AG10803 (cell line): ENCODE results near the gene MBD3L5.

ENCODE experiments used
- DNase-seq: peaks from one replicate; pipeline ENCODE4 v3.0.0; 2010; ENCODE audit warnings: low read depth
- H3K4me3 ChIP-seq: 2 replicates; pipeline ENCODE4 v1.5.1; 2011; ENCODE audit warnings: mild to moderate bottlenecking, low read length, control low read depth
- CTCF ChIP-seq: conservative IDR thresholded peaks from 2 replicates; pipeline ENCODE4 v1.5.1; 2011; ENCODE audit warnings: mild to moderate bottlenecking, low read length, control low read depth, inconsistent platforms

Gene MBD3L5

DNA sequence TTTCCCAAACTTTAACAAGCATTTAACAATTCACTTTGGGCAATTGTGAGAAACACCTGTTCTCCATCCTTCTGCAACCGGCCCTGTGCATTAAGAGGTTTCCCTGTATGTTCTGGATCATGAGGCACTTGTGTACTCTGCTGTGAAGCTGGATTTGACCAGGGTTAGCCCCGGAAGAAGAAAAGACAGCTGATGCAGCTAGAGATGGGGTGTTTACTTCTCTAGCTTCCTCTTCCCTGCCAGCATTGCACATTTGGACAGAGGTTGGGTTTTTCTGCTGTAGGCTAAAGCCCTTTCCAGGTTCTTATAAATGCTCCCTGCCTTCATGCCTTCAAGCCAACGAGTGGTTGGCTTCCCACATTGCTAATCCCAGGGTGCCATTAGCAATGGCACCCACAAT lies 30.0 kb upstream of the MBD3L5 start:
- no peak for DNase-seq
- H3K4me3 ChIP-seq: no peak overlapping the region
- TF ChIP-seq CTCF: no peak

DNA sequence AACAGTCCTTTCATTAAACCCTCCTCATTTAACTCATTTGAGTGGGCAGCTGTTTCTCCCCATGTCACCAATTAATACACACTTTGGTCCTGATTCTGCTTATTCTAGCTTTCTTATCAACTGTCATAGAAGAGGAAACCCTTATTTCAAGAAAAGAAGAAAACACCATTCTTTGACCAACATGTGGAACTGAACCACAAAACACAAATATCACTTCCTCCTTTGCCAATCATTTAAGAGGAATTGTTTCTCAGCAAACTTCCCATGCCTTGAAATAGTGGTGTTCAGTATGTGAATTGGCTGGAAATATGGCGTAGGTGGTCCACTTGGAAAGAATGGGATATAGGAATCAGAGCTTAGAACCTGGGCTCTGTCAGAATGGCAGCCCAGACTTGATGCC lies 29.6 kb upstream of the MBD3L5 start:
- H3K4me3 ChIP-seq: no peak overlapping the region
- no peak for DNase-seq
- no peak for TF ChIP-seq CTCF

GRCh38 chr19:7004313-7004931 lies 26.0 kb upstream of the MBD3L5 start:
- no peak overlapping the region for H3K4me3 ChIP-seq
- peak; percentile 44 for DNase-seq
- peak; percentile 90 for TF ChIP-seq CTCF

DNA sequence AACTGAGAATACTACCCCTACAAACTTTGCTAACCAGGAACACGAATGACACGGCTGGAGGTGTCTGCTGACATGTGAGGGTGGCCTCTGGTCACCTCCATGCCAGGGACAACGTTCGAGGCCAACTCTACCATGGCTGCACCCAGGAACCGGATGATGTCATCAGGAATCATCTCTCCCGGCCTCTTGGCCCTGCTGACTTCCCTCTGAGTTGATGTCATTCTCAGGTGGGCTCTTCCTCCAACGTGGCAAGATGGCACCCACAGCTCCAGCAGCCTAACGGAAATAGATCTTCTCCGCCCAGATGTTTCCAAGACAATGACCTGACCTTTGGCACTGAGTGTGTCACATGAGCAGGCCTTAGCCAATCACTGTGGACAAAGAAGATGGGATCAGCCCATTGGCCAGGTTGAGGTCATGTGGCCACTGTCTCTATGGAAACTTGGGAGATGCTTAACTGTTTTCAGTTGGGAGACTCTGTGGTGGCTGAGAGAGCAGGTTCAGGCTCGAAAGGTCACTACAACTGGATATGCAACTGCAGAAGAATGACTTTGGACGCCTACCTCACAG lies 24.2 kb upstream of the MBD3L5 start:
- no peak for TF ChIP-seq CTCF
- no peak overlapping the region for H3K4me3 ChIP-seq
- no peak for DNase-seq

DNA sequence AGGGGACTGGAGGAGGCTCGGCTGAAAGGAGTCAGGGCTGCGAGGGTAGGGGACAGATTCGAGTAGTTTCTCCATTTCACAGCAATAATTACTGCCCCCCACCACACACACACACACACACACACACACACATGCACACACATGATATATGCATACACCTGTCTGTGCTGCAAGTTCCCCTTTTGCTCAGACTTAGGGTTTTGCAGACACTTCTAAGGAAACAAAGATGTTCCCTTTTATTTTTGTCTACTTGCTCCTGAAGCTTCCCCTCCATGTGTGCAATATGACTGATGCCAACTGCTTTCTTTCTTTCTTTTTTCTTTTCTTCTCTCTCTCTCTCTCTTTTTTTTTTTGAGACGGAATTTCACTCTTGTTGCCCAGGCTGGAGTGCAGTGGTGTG lies 22.5 kb upstream of the MBD3L5 start:
- H3K4me3 ChIP-seq: no peak overlapping the region
- no peak for TF ChIP-seq CTCF
- no peak for DNase-seq

DNA sequence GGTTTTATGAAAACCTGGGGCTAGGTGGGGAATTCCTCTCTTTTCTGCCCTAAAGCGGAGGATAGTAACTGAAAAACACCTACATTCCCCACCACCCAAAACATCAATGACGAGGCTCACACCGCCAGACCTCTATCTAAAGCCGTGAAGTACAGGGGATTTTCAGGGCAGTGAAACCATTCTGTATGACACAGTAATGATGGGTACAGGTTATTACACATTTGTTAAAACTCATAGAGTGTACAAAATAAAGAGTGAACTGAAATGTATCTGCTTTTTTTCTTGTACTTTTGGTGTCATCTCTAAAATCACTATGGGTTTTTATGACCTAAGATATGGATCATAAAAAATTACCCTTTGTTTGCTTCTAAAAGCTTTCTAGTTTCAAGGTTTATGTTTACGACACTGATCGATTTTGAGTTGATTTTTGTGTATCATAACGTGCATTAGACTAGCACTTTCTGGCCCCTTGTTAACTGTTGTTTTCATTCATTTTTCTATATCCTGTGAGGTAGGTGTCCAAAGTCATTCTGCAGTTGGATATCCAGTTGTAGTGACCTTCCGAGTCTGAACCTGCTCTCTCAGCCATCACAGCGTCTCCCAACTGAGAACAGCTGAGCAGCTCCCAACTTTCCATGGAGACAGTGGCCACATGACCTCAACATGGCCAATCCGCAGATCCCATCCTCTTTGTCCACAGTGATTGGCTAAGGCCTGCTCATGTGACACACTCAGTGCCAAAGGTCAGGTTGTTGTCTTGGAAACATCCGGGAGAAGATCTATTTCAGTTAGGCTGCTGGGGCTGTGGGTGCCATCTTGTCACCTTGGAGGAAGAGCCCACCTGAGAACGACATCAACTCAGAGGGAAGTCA lies 19.4 kb upstream of the MBD3L5 start:
- DNase-seq: no peak

More for the DNA sequence above, 19.4 kb upstream of the MBD3L5 start:
- no peak overlapping the region for H3K4me3 ChIP-seq
- TF ChIP-seq CTCF: no peak
